ENCODE measurements around the gene OPA1. TPM values are rescaled to one million over a fixed set of nuclear protein-coding genes. Genes with fewer than 3 reads are reported as not detected.

The OPA1 gene
- total and polyA plus RNA-seq, 2 of the 13 experiments (the other 11 are each of a cell fraction or from before 2014, with no cell fraction given): 26.7 to 78.5 TPM

DNA sequence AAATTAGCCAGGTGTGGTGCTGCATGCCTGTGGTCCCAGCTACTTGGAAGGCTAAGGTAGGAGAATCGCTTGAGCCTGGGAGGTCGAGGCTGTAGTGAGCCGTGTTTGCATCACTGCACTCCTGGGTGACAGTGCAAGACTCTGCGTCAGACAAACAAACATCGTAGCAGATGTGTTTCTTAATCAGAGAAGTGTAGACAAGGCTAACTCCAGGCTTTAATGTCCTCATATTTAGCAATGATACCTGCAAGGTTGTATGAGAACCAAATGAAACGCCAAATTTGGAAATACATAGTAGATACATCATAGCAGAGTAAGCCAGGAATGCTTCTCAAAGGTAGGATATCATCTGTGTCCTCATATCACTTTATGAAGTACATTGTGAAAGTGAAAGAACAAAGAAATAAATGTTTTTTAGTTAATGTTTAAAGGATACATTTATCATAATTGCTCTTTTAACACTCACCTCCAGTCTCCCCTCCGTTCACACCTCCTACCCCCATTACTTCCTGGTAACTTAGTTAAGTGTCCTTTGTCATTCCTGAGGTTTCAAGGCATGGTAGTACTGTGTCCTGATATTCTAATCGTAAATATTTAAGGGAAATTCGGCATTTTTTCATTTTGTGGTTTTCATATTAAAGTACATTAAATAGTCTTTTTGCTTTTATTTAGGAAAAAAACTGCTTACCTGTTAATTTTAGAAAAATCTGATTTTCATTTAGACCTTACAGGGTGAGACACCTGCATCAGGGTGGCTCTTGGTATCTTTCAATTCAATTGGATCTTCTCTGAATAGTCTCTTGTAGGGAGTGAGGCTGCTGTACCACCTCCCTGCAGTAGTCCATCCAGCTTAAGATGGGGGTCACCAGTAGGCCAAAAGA lies 96.1 kb downstream of the OPA1 start:
- Histone ChIP-seq H3K4me3 (replicated peaks in 1 of 3; ENCODE audit: insufficient read depth in 1 of 3, low read depth in 2 of 3, low read length in 3 of 3) (no peak overlapping the region), H3K27me3 (ENCODE audit: control insufficient read depth in 1 of 2, insufficient read depth in 2 of 2, low read length in 2 of 2) (no peaks in the 10 kb centered on the region), H3K9ac (ENCODE audit: insufficient read depth, low read depth, low read length) (no peak overlapping the region), H2AFZ (ENCODE audit: low read length) (no peak overlapping the region), H3K4me1 (ENCODE audit: insufficient read depth, low read length) (peaks cover 22% of the 10 kb centered on the region), H4K20me1 (ENCODE audit: insufficient read depth, low read length) (no peaks in the 10 kb centered on the region), H3K9me3 (ENCODE audit: low read length) (no peaks in the 10 kb centered on the region), H3K4me2 (ENCODE audit: low read depth, low read length) (no peak overlapping the region), H3K36me3 (replicated peaks in 1 of 2; ENCODE audit: control insufficient read depth in 1 of 2, insufficient read depth in 2 of 2, low read length in 2 of 2) (peaks cover 2 to 12% of the 10 kb centered on the region in 2 experiments; a peak in 3 of 5 replicates), H3K27ac (ENCODE audit: extremely low read length, insufficient read depth, low read length) (no peak overlapping the region), H3K79me2 (ENCODE audit: insufficient read depth, low read length) (no peaks in the 10 kb centered on the region)
- ChIA-PET CTCF (ENCODE audit: low intra/inter-chr PET ratio, low total read pairs) (no interaction called here), POLR2A (interaction anchor here (0.6 kb wide), 1 partner anchor 38 kb away, joined by 3 read pairs; no protein-coding TSS in a partner anchor)
- TF ChIP-seq ZNF296 (CRISPR knock-in tag; conservative IDR thresholded peaks at IDR 0.05): no peak
- TF ChIP-seq SOX13 (IDR thresholded peaks at IDR 0.05): no peak
- no peak for TF ChIP-seq SOX13 (CRISPR knock-in tag; conservative IDR thresholded peaks at IDR 0.05 in 1 of 2, IDR thresholded peaks at IDR 0.05 in 1 of 2)
- TF ChIP-seq MAFK (conservative IDR thresholded peaks at IDR 0.05 in 1 of 2, IDR thresholded peaks at IDR 0.05 in 1 of 2; ENCODE audit: low read length in 2 of 2): peak in 1 of 2 experiments; percentile 60; a peak in 2 of 4 replicates
- peak; percentile 52; the same call in 1 of the 2 replicates for TF ChIP-seq MAFF (IDR thresholded peaks at IDR 0.05; ENCODE audit: low read depth, low read length)
- no peak for TF ChIP-seq SALL1 (CRISPR knock-in tag; IDR thresholded peaks at IDR 0.05)
- TF ChIP-seq HES4 (CRISPR knock-in tag; IDR thresholded peaks at IDR 0.05; ENCODE audit: borderline replicate concordance): no peak
- intact Hi-C loops (cut with micrococcal nuclease; ENCODE audit: unreplicated experiment) (no loop called here), in situ Hi-C loops (cut with HindIII; ENCODE audit: extremely low pct_ligation_motif_present, low pct_unique_long_range_greater_than_20kb) (no loop called here)
- WGBS (ENCODE audit: low lambda C conversion rate): 94% methylated on average over 9 of the region's 9 CpGs
- no TSS peak for BruUV-seq (replicated peaks)
- no peak for FAIRE-seq
- no peak for DNase-seq (ENCODE audit: low spot score)
- ATAC-seq: no peak
